Lower leg skin (tissue), 3 donors: ENCODE data around the gene PCNX1.

ENCODE experiments used
- POLR2A ChIP-seq, 2 donors: fragments of 450-650 bp; IDR thresholded peaks; one replicate each; pipeline ENCODE4 v1.6.1; 2016 to 2017; ENCODE audit warnings: antibody characterized with exemption in 2 of 2, mild to moderate bottlenecking in 1 of 2, moderate library complexity in 1 of 2
- TF ChIP-seq, protein P1 (sequence below), 3 donors: fragments of 450-650 bp; IDR thresholded peaks; one replicate each; pipeline ENCODE4 v1.5.1; 2016; ENCODE audit warnings: antibody characterized with exemption in 3 of 3, mild to moderate bottlenecking in 3 of 3, moderate library complexity in 2 of 3

DNA sequence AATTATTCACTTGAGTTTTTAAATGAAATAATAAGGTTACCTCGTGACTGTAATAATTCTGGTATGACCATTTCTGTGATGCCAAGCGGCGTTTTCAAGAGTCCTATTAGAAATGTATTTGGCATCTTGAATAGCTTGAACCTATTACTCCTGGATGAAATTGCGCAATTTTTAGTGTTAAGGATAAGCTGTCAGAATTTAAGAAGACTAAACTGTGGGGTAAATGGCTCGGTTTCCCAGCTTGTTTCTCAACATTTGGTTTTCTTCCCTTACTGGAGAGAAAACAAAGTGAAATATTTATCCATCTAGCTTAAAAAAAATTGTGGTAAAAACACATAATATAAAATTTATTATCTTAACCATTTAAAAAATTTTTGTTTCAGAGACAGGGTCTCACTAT, 26.8 kb downstream of the PCNX1 start:
- TF ChIP-seq, protein P1, sequence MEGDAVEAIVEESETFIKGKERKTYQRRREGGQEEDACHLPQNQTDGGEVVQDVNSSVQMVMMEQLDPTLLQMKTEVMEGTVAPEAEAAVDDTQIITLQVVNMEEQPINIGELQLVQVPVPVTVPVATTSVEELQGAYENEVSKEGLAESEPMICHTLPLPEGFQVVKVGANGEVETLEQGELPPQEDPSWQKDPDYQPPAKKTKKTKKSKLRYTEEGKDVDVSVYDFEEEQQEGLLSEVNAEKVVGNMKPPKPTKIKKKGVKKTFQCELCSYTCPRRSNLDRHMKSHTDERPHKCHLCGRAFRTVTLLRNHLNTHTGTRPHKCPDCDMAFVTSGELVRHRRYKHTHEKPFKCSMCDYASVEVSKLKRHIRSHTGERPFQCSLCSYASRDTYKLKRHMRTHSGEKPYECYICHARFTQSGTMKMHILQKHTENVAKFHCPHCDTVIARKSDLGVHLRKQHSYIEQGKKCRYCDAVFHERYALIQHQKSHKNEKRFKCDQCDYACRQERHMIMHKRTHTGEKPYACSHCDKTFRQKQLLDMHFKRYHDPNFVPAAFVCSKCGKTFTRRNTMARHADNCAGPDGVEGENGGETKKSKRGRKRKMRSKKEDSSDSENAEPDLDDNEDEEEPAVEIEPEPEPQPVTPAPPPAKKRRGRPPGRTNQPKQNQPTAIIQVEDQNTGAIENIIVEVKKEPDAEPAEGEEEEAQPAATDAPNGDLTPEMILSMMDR (IDR thresholded peaks at IDR 0.05), result no peak
- no peak for TF ChIP-seq POLR2A (IDR thresholded peaks at IDR 0.05)
